WTC11 (cell line): Measurements from ENCODE around the gene SCAF11.

Source experiments
- CREB1 ChIP-seq: sonication (generic); formaldehyde crosslinking; IDR thresholded peaks from 2 replicates; pipeline ENCODE4 v1.8.0; 2023; ENCODE audit warnings: mild to moderate bottlenecking, missing genetic modification reagents
- CREM ChIP-seq: sonication (generic); formaldehyde crosslinking; IDR thresholded peaks from 2 replicates; pipeline ENCODE4 v1.8.1; 2022; ENCODE audit warnings: mild to moderate bottlenecking, missing genetic modification reagents, moderate library complexity
- CTCF ChIP-seq: fragments of 200-600 bp; IDR thresholded peaks from 2 replicates; pipeline ENCODE4 v1.8.0; 2022; ENCODE audit warnings: antibody characterized with exemption
- FOXK1 ChIP-seq: sonication (generic); formaldehyde crosslinking; IDR thresholded peaks from 2 replicates; pipeline ENCODE4 v1.8.0; 2022; ENCODE audit warnings: mild to moderate bottlenecking, moderate library complexity, missing genetic modification reagents
- FOXP1 ChIP-seq: sonication (generic); formaldehyde crosslinking; IDR thresholded peaks from 2 replicates; pipeline ENCODE4 v1.8.0; 2022; ENCODE audit warnings: missing genetic modification reagents, mild to moderate bottlenecking, moderate library complexity, borderline replicate concordance
- IRF1 ChIP-seq: sonication (generic); formaldehyde crosslinking; IDR thresholded peaks from 2 replicates; pipeline ENCODE4 v1.8.0; 2023; ENCODE audit warnings: missing genetic modification reagents
- JUN ChIP-seq: sonication (generic); formaldehyde crosslinking; IDR thresholded peaks from 2 replicates; pipeline ENCODE4 v1.8.0; 2023; ENCODE audit warnings: mild to moderate bottlenecking, missing genetic modification reagents
- MAX ChIP-seq: sonication (generic); formaldehyde crosslinking; IDR thresholded peaks from 2 replicates; pipeline ENCODE4 v1.8.0; 2022; ENCODE audit warnings: mild to moderate bottlenecking, missing genetic modification reagents
- NR2C2 ChIP-seq: sonication (generic); formaldehyde crosslinking; IDR thresholded peaks from 2 replicates; pipeline ENCODE4 v1.8.0; 2022; ENCODE audit warnings: mild to moderate bottlenecking, missing genetic modification reagents
- PRDM15 ChIP-seq: sonication (generic); formaldehyde crosslinking; IDR thresholded peaks from 2 replicates; pipeline ENCODE4 v1.8.0; 2022; ENCODE audit warnings: missing genetic modification reagents
- STAT6 ChIP-seq: sonication (generic); formaldehyde crosslinking; conservative IDR thresholded peaks from 2 replicates; pipeline ENCODE4 v1.8.1; 2023; ENCODE audit warnings: mild to moderate bottlenecking, low read depth, missing genetic modification reagents, moderate library complexity
- ZBTB21 ChIP-seq: sonication (generic); formaldehyde crosslinking; IDR thresholded peaks from 2 replicates; pipeline ENCODE4 v1.8.1; 2023; ENCODE audit warnings: mild to moderate bottlenecking, missing genetic modification reagents, borderline replicate concordance
- ZNF317 ChIP-seq: sonication (generic); formaldehyde crosslinking; IDR thresholded peaks from 2 replicates; pipeline ENCODE4 v1.8.1; 2023; ENCODE audit warnings: low read depth, mild to moderate bottlenecking, moderate library complexity, missing genetic modification reagents, borderline replicate concordance
- ZSCAN18 ChIP-seq: fragments of 250-450 bp; sonication (Bioruptor Pico); IDR thresholded peaks from 2 replicates; pipeline ENCODE4 v2.1.2; 2022; ENCODE audit warnings: mild to moderate bottlenecking, moderate library complexity

- TF ChIP-seq FOXK1 (no peak), MAX (no peak), CTCF (no peak), CREM (CRISPR knock-in tag) (no peak), IRF1 (CRISPR knock-in tag) (no peak), PRDM15 (CRISPR knock-in tag) (no peak), ZSCAN18 (CRISPR knock-in tag) (no peak), FOXP1 (CRISPR knock-in tag) (no peak), STAT6 (CRISPR knock-in tag) (no peak), JUN (no peak), ZNF317 (CRISPR knock-in tag) (no peak), CREB1 (no peak), NR2C2 (CRISPR knock-in tag) (no peak), ZBTB21 (CRISPR knock-in tag) (no peak)
Measured at GRCh38 chr12:45880533-45880932, 109.8 kb downstream of the SCAF11 start.
